Endothelial cell of umbilical vein (primary cell): Measurements from ENCODE around the gene HLA-F. TPM values are rescaled to one million over a fixed set of nuclear protein-coding genes. Genes with fewer than 3 reads are reported as not detected.

ENCODE experiments used
- BruUV-seq: library from RNA; stranded (reverse); fragments of 400-500 nt; replicated peaks from 2 replicates; lab custom pipeline; 2021; lab: Mats Ljungman, UMichigan
- CTCF ChIA-PET: fragments of 300-600, 350-600 bp; sonication (Branson Sonifier 250); formaldehyde crosslinking; loops from one replicate; lab custom pipeline; 2021; ENCODE audit warnings: antibody characterized with exemption, inconsistent platforms; lab: Charles Lee
- POLR2A ChIA-PET: fragments of 300-600, 350-600 bp; sonication (Branson Sonifier 250); formaldehyde crosslinking; loops from one replicate; lab custom pipeline; 2021; ENCODE audit warnings: antibody characterized with exemption, inconsistent platforms; lab: Charles Lee
- DNase-seq: peaks from one replicate; pipeline ENCODE4 v3.0.0-alpha.2; 2011; ENCODE audit warnings: low read depth, low spot score
- FAIRE-seq: peaks from 2 replicates; lab custom pipeline; 2011; peaks lifted over from hg19 to GRCh38; lab: Jason Lieb, UNC
- H2AFZ ChIP-seq: 2 replicates; pipeline ENCODE4 v1.6.0; 2012; ENCODE audit warnings: low read depth, low read length, control low read depth, inconsistent platforms
- H3K27ac ChIP-seq: 2 replicates; pipeline ENCODE4 v1.5.1; 2011; ENCODE audit warnings: low read depth, mild to moderate bottlenecking, control low read depth, low read length, moderate library complexity; ENCODE audit not compliant: insufficient read depth
- H3K27me3 ChIP-seq, 2 experiments: 2 replicates each; pipeline versions ENCODE4 v1.6.0 to v1.6.1; 2011; ENCODE audit warnings: low read length in 2 of 2, mixed read lengths in 1 of 2; ENCODE audit not compliant: control insufficient read depth in 2 of 2, insufficient read depth in 2 of 2
- H3K36me3 ChIP-seq, 2 experiments: 2 replicates in 1 of 2; 3 replicates in 1 of 2; pipeline ENCODE4 v1.5.1; 2011; ENCODE audit warnings: low read length in 2 of 2, mild to moderate bottlenecking in 1 of 2, moderate library complexity in 1 of 2; ENCODE audit not compliant: control insufficient read depth in 2 of 2, insufficient read depth in 2 of 2; ENCODE audit errors: extremely low read depth in 1 of 2
- H3K4me1 ChIP-seq: 3 replicates; pipeline ENCODE4 v1.5.1; 2011; ENCODE audit warnings: mild to moderate bottlenecking, low read length; ENCODE audit not compliant: control insufficient read depth, insufficient read depth; ENCODE audit errors: extremely low read depth
- H3K4me2 ChIP-seq: 2 replicates; pipeline ENCODE4 v1.6.1; 2011; ENCODE audit warnings: low read length, control low read depth, mixed read lengths; ENCODE audit not compliant: insufficient read depth
- H3K4me3 ChIP-seq, 3 experiments: fragments of 200-600 bp in 1 of 3; sonication (generic), shearing (Covaris generic) in 1 of 3; replicated peaks in 1 of 3; 2 replicates each; pipeline ENCODE4 v1.5.1; 2011 to 2016; ENCODE audit warnings: control low read depth in 3 of 3, low read length in 3 of 3, mild to moderate bottlenecking in 2 of 3, inconsistent platforms in 1 of 3, low read depth in 1 of 3, moderate library complexity in 1 of 3; ENCODE audit not compliant: insufficient read depth in 1 of 3
- H3K79me2 ChIP-seq: 2 replicates; pipeline ENCODE4 v1.6.0; 2012; ENCODE audit warnings: low read length, inconsistent platforms; ENCODE audit not compliant: control insufficient read depth, insufficient read depth
- H3K9ac ChIP-seq: replicated peaks from 2 replicates; pipeline ENCODE3; 2011; ENCODE audit warnings: low read length, control low read depth; ENCODE audit not compliant: insufficient read depth; ENCODE audit errors: extremely low read depth
- H3K9me1 ChIP-seq: replicated peaks from 3 replicates; pipeline ENCODE4 v1.6.0; 2011; ENCODE audit warnings: mild to moderate bottlenecking, low read length; ENCODE audit not compliant: control insufficient read depth, insufficient read depth; ENCODE audit errors: extremely low read depth
- H3K9me3 ChIP-seq: replicated peaks from 2 replicates; pipeline ENCODE4 v1.5.1; 2012; ENCODE audit warnings: low read length, inconsistent platforms; ENCODE audit not compliant: control insufficient read depth, insufficient read depth
- H4K20me1 ChIP-seq: replicated peaks from 2 replicates; pipeline ENCODE3; 2011; ENCODE audit warnings: mild to moderate bottlenecking, low read length; ENCODE audit not compliant: control insufficient read depth, insufficient read depth; ENCODE audit errors: extremely low read depth
- CTCF ChIP-seq, 2 donors: IDR thresholded peaks; 1 replicate in 1 of 2; 2 replicates in 1 of 2; pipeline ENCODE4 v1.5.1; 2011; ENCODE audit warnings: low read length in 2 of 2, mild to moderate bottlenecking in 2 of 2, moderate library complexity in 2 of 2, control low read depth in 1 of 2, inconsistent platforms in 1 of 2, low read depth in 1 of 2; ENCODE audit not compliant: insufficient read depth in 1 of 2; ENCODE audit errors: extremely low read depth in 1 of 2
- EZH2 ChIP-seq: IDR thresholded peaks from 2 replicates; pipeline ENCODE4 v1.6.1; 2012; ENCODE audit warnings: borderline replicate concordance, low read depth, mild to moderate bottlenecking, moderate library complexity, low read length, inconsistent platforms; ENCODE audit not compliant: severe bottlenecking
- FOS ChIP-seq: IDR thresholded peaks from 2 replicates; pipeline ENCODE4 v1.6.1; 2011; ENCODE audit warnings: mild to moderate bottlenecking, low read length, moderate library complexity, borderline replicate concordance; ENCODE audit not compliant: insufficient read depth
- GATA2 ChIP-seq: IDR thresholded peaks from 2 replicates; pipeline ENCODE4 v1.7.0; 2011; ENCODE audit warnings: low read depth, mild to moderate bottlenecking, moderate library complexity, mixed read lengths, low read length; ENCODE audit not compliant: insufficient read length, insufficient read depth
- JUN ChIP-seq: IDR thresholded peaks from 2 replicates; pipeline ENCODE4 v1.6.1; 2011; ENCODE audit warnings: borderline replicate concordance, low read depth; ENCODE audit not compliant: insufficient read length, insufficient read depth
- MAX ChIP-seq: IDR thresholded peaks from 2 replicates; pipeline ENCODE4 v1.6.1; 2011; ENCODE audit not compliant: insufficient read depth, insufficient read length
- MYC ChIP-seq: IDR thresholded peaks from one replicate; pipeline ENCODE4 v1.6.1; 2011; ENCODE audit warnings: mild to moderate bottlenecking, low read depth, low read length
- POLR2A ChIP-seq: IDR thresholded peaks from 2 replicates; pipeline ENCODE4 v1.6.1; 2012; ENCODE audit warnings: low read depth, mild to moderate bottlenecking, control low read depth, low read length
- POLR2AphosphoS5 ChIP-seq: IDR thresholded peaks from 2 replicates; pipeline ENCODE4 v1.6.1; 2012; ENCODE audit warnings: low read depth, mild to moderate bottlenecking, control low read depth, low read length, moderate library complexity; ENCODE audit not compliant: insufficient read depth
- dilution Hi-C: fragments of 300-500 bp; cut with MboI; formaldehyde crosslinking; loops from one replicate; pipeline ENCODE4 v1.15.0; 2019; ENCODE audit warnings: low sequenced_read_pairs; ENCODE audit not compliant: extremely low pct_ligation_motif_present
- intact Hi-C: fragments of 100-400 bp; cut with micrococcal nuclease; formaldehyde crosslinking; loops from one replicate; pipeline ENCODE4 v1.10.0; 2022
- polyA plus RNA-seq, 4 experiments: library from polyadenylated mRNA; depleted of rRNA in 3 of 4; stranded (reverse) in 3 of 4; unstranded in 1 of 4; fragments of >200 nt; gene quantifications; 2 replicates each; pipeline versions ENCODE4 v1.2.1 to v1.2.3, GENCODE V29; 2011 to 2012; ENCODE audit warnings: missing spikeins in 1 of 4
- total RNA-seq: library from RNA; stranded (reverse); gene quantifications from 2 replicates; pipeline ENCODE4 v1.2.3, GENCODE V29; 2021

HLA-F gene
- total and polyA plus RNA-seq, 2 donors (not counting 3 experiments of a cell fraction or from before 2014, with no cell fraction given) = 1.5 to 1.6 TPM

GRCh38 chr6:29769336-29769735, 46.1 kb downstream of the HLA-F start:
- intact Hi-C loops (no loop called here), dilution Hi-C loops (no loop called here)
- Histone ChIP-seq H3K79me2 (no peaks in the 10 kb centered on the region), H4K20me1 (no peaks in the 10 kb centered on the region), H3K27me3 (peaks cover 0 to 13% of the 10 kb centered on the region in 2 experiments), H3K4me3 (no peak overlapping the region), H3K4me2 (no peak overlapping the region), H3K27ac (no peak overlapping the region), H3K9me1 (no peaks in the 10 kb centered on the region), H3K9me3 (no peaks in the 10 kb centered on the region), H2AFZ (no peak overlapping the region), H3K4me1 (peaks cover 7% of the 10 kb centered on the region), H3K36me3 (no peaks in the 10 kb centered on the region), H3K9ac (no peak overlapping the region)
- BruUV-seq = no TSS peak
- no peak for TF ChIP-seq POLR2AphosphoS5
- FAIRE-seq (no peak), DNase-seq (no peak)
- ChIA-PET POLR2A (no interaction called here), CTCF (interaction anchor here (1.3 kb wide), 1 partner anchor 36 kb away, joined by 4 read pairs; no protein-coding TSS in a partner anchor)

- Histone ChIP-seq H3K9ac (no peak overlapping the region), H3K79me2 (no peaks in the 10 kb centered on the region), H2AFZ (no peak overlapping the region), H3K4me1 (no peaks in the 10 kb centered on the region), H3K9me1 (no peaks in the 10 kb centered on the region), H3K27me3 (peaks cover 3 to 13% of the 10 kb centered on the region in 2 experiments), H3K27ac (no peak overlapping the region), H4K20me1 (no peaks in the 10 kb centered on the region), H3K9me3 (no peaks in the 10 kb centered on the region), H3K36me3 (no peaks in the 10 kb centered on the region), H3K4me2 (no peak overlapping the region), H3K4me3 (no peak overlapping the region)
- intact Hi-C loops (no loop called here), dilution Hi-C loops (no loop called here)
- FAIRE-seq = no peak
- ChIA-PET POLR2A (no interaction called here), CTCF (no interaction called here)
- BruUV-seq = no TSS peak
- no peak for DNase-seq
- TF ChIP-seq JUN (no peak), EZH2 (no peak), POLR2AphosphoS5 (no peak), MAX (no peak), POLR2A (no peak), MYC (no peak), FOS (no peak), CTCF (IDR thresholded peaks at IDR 0.05; ENCODE audit: extremely low read depth in 1 of 2, insufficient read depth in 1 of 2, low read depth in 1 of 2, low read length in 2 of 2) (no peak), GATA2 (no peak)
Measured at GRCh38 chr6:29770306-29770705, 47.1 kb downstream of the HLA-F start.
